Neural progenitor cell (in vitro differentiated cells): ENCODE data around the gene CRACR2B. TPM values are rescaled to one million over a fixed set of nuclear protein-coding genes. Genes with fewer than 3 reads are reported as not detected.

Experiments used
- DNase-seq: peaks from one replicate; pipeline ENCODE4 v3.0.0-alpha.2; 2016; ENCODE audit warnings: low spot score
- H2AFZ ChIP-seq: fragments of 200-600 bp; sonication (generic); replicated peaks from 2 replicates; pipeline ENCODE4 v1.6.1; 2016; ENCODE audit warnings: antibody characterized with exemption
- H3F3A ChIP-seq: fragments of 200-600 bp; sonication (generic); 2 replicates; pipeline ENCODE4 v1.6.1; 2016; ENCODE audit warnings: antibody characterized with exemption, low read depth
- H3K27ac ChIP-seq: fragments of 200-600 bp; sonication (generic); 2 replicates; pipeline ENCODE4 v1.5.1; 2016; ENCODE audit warnings: mild to moderate bottlenecking
- H3K27me3 ChIP-seq: fragments of 200-600 bp; sonication (generic); 2 replicates; pipeline ENCODE4 v1.6.1; 2016; ENCODE audit warnings: mild to moderate bottlenecking, moderate library complexity
- H3K36me3 ChIP-seq: fragments of 200-600 bp; sonication (generic); 2 replicates; pipeline ENCODE4 v1.5.1; 2016
- H3K4me1 ChIP-seq: fragments of 200-600 bp; sonication (generic); 2 replicates; pipeline ENCODE4 v1.6.1; 2016; ENCODE audit warnings: mixed run types
- H3K4me2 ChIP-seq: fragments of 200-600 bp; sonication (generic); 2 replicates; pipeline ENCODE4 v1.6.1; 2016
- H3K4me3 ChIP-seq: fragments of 200-600 bp; sonication (generic); 2 replicates; pipeline ENCODE4 v1.5.1; 2016
- H3K79me2 ChIP-seq: fragments of 200-600 bp; sonication (generic); 2 replicates; pipeline ENCODE4 v1.6.1; 2016; ENCODE audit warnings: low read depth
- H3K9ac ChIP-seq: fragments of 200-600 bp; sonication (generic); 2 replicates; pipeline ENCODE4 v1.6.1; 2016
- H3K9me3 ChIP-seq: fragments of 200-600 bp; sonication (generic); 2 replicates; pipeline ENCODE4 v1.5.1; 2016; ENCODE audit warnings: low read depth
- H4K20me1 ChIP-seq: fragments of 200-600 bp; sonication (generic); 2 replicates; pipeline ENCODE4 v1.6.1; 2016; ENCODE audit warnings: low read depth
- H3K27ac Mint-ChIP-seq: 3 replicates; pipeline ENCODE4 v1.8.0; 2021; ENCODE audit warnings: mixed read lengths
- H3K27me3 Mint-ChIP-seq: 2 replicates; pipeline ENCODE4 v1.8.0; 2022; ENCODE audit warnings: low read depth, mild to moderate bottlenecking, inconsistent platforms, moderate library complexity, mixed read lengths; ENCODE audit not compliant: insufficient read depth
- H3K36me3 Mint-ChIP-seq: 3 replicates; pipeline ENCODE4 v1.8.0; 2021; ENCODE audit warnings: mixed read lengths
- H3K4me1 Mint-ChIP-seq: 3 replicates; pipeline ENCODE4 v1.8.0; 2021; ENCODE audit warnings: mixed read lengths
- H3K4me3 Mint-ChIP-seq: 3 replicates; pipeline ENCODE4 v1.8.0; 2021; ENCODE audit warnings: mild to moderate bottlenecking, moderate library complexity, mixed read lengths
- H3K9me3 Mint-ChIP-seq: 3 replicates; pipeline ENCODE4 v1.8.0; 2020; ENCODE audit warnings: mixed read lengths
- CTCF ChIP-seq: fragments of 200-600 bp; sonication (generic); IDR thresholded peaks from 2 replicates; pipeline ENCODE4 v1.5.1; 2017; ENCODE audit warnings: antibody characterized with exemption, mild to moderate bottlenecking
- EZH2 ChIP-seq: fragments of 200-600 bp; sonication (generic); IDR thresholded peaks from 2 replicates; pipeline ENCODE4 v1.6.1; 2017; ENCODE audit warnings: antibody characterized with exemption, mild to moderate bottlenecking, moderate library complexity
- EZH2phosphoT487 ChIP-seq: fragments of 200-600 bp; sonication (generic); IDR thresholded peaks from 2 replicates; pipeline ENCODE4 v1.6.1; 2017; ENCODE audit warnings: antibody characterized with exemption
- total RNA-seq: library from RNA; depleted of rRNA; stranded (reverse); fragments of >200 nt; gene quantifications from 2 replicates; pipeline ENCODE4 v1.2.3, GENCODE V29; 2015; ENCODE audit warnings: low replicate concordance

Gene CRACR2B
- total RNA-seq, 1 donor from 2014 or later, result 3.9 TPM

- H3K4me3 Mint-ChIP-seq, result no peak overlapping the region
- no peak for TF ChIP-seq EZH2phosphoT487
- TF ChIP-seq EZH2, result no peak
- no peak for TF ChIP-seq CTCF
- Histone ChIP-seq H3K4me2 (no peak overlapping the region), H3F3A (peaks cover 37% of the 10 kb centered on the region), H3K36me3 (no peaks in the 10 kb centered on the region), H4K20me1 (peaks cover 69% of the 10 kb centered on the region), H3K9me3 (no peaks in the 10 kb centered on the region), H3K27ac (no peak overlapping the region), H3K4me3 (no peak overlapping the region), H3K79me2 (peaks cover 9% of the 10 kb centered on the region), H2AFZ (no peak overlapping the region), H3K4me1 (peaks cover 31% of the 10 kb centered on the region), H3K9ac (no peak overlapping the region), H3K27me3 (peaks cover 50% of the 10 kb centered on the region)
- no peaks in the 10 kb centered on the region for H3K9me3 Mint-ChIP-seq
- H3K27me3 Mint-ChIP-seq, result peaks cover 25% of the 10 kb centered on the region
- H3K4me1 Mint-ChIP-seq, result peaks cover 33% of the 10 kb centered on the region
- peaks cover 4% of the 10 kb centered on the region for H3K36me3 Mint-ChIP-seq
- H3K27ac Mint-ChIP-seq, result no peak overlapping the region
- DNase-seq, result no peak
These were observed 2.8 kb upstream of the CRACR2B start for GRCh38 chr11:824942-825341.

- Histone ChIP-seq H3K4me2 (no peak overlapping the region), H4K20me1 (peaks cover 63% of the 10 kb centered on the region), H3K79me2 (peaks cover 3% of the 10 kb centered on the region), H3K9me3 (no peaks in the 10 kb centered on the region), H3K27ac (no peak overlapping the region), H3K4me3 (no peak overlapping the region), H3K9ac (no peak overlapping the region), H3F3A (peaks cover 42% of the 10 kb centered on the region), H3K27me3 (peaks cover 57% of the 10 kb centered on the region), H2AFZ (no peak overlapping the region), H3K4me1 (peaks cover 35% of the 10 kb centered on the region), H3K36me3 (no peaks in the 10 kb centered on the region)
- Mint-ChIP-seq H3K27me3 (peaks cover 30% of the 10 kb centered on the region), H3K9me3 (no peaks in the 10 kb centered on the region), H3K4me3 (no peak overlapping the region), H3K4me1 (peaks cover 33% of the 10 kb centered on the region), H3K27ac (no peak overlapping the region), H3K36me3 (peaks cover 4% of the 10 kb centered on the region)
- TF ChIP-seq EZH2 (no peak), CTCF (no peak), EZH2phosphoT487 (no peak)
- no peak for DNase-seq
These were observed 2.1 kb upstream of the CRACR2B start for GRCh38 chr11:825366-826226.

- H3K9me3 Mint-ChIP-seq, result no peaks in the 10 kb centered on the region
- H3K4me1 ChIP-seq, result peaks cover 41% of the 10 kb centered on the region
- peaks cover 30% of the 10 kb centered on the region for H3K4me1 Mint-ChIP-seq
- TF ChIP-seq EZH2phosphoT487 (no peak), CTCF (no peak), EZH2 (no peak)
- peaks cover 4% of the 10 kb centered on the region for H3K36me3 Mint-ChIP-seq
- H3K27ac ChIP-seq, result no peak overlapping the region
- no peaks in the 10 kb centered on the region for H3K36me3 ChIP-seq
- H3K9me3 ChIP-seq, result no peaks in the 10 kb centered on the region
- peaks cover 32% of the 10 kb centered on the region for H3K27me3 Mint-ChIP-seq
- no peaks in the 10 kb centered on the region for H3K79me2 ChIP-seq
- peaks cover 60% of the 10 kb centered on the region for H4K20me1 ChIP-seq
- peaks cover 48% of the 10 kb centered on the region for H3F3A ChIP-seq
- no peak overlapping the region for H3K4me2 ChIP-seq
- peak overlapping the region; percentile 78 for H3K4me3 Mint-ChIP-seq
- peaks cover 63% of the 10 kb centered on the region for H3K27me3 ChIP-seq
- no peak overlapping the region for H3K4me3 ChIP-seq
- H3K9ac ChIP-seq, result no peak overlapping the region
- no peak for DNase-seq
- no peak overlapping the region for H2AFZ ChIP-seq
- no peak overlapping the region for H3K27ac Mint-ChIP-seq
These were observed 1.5 kb upstream of the CRACR2B start for GRCh38 chr11:826227-826621.
